HG03108 (cell line): ENCODE data around the gene CXCL9.
"Not testable (repeated sequence)": the region's sequence is repeated elsewhere in the genome, so short reads cannot be mapped to it uniquely, and the experiment has no call there.

Experiments used
- ATAC-seq: cut with Tn5 transposase; IDR thresholded peaks from one replicate; pipeline ENCODE4 v1.9.1; 2021; ENCODE audit warnings: moderate library complexity; ENCODE audit not compliant: unreplicated experiment

CXCL9 gene

GRCh38 chr4:76007089-76007862 is at the start of gene CXCL9:
Gene CXCL9, minus strand, starts transcription at chr4:76007509. Its CDS starts 60 bp downstream, at chr4:76007449.
- no peak for ATAC-seq

- no peak for ATAC-seq
These were observed 48.1 kb upstream of the CXCL9 start for GRCh38 chr4:76055421-76055820.

GRCh38 chr4:76055016-76055415 is 47.7 kb upstream of the CXCL9 start:
- ATAC-seq, result peak; percentile 95

GRCh38 chr4:76053730-76054129 is 46.4 kb upstream of the CXCL9 start:
- ATAC-seq, result no peak

GRCh38 chr4:76050560-76051050 is 43.3 kb upstream of the CXCL9 start:
- ATAC-seq, result not testable (repeated sequence)

GRCh38 chr4:76049860-76050416 is 42.6 kb upstream of the CXCL9 start:
- ATAC-seq, result not testable (repeated sequence)

GRCh38 chr4:76044686-76045085 is 37.4 kb upstream of the CXCL9 start:
- not testable (repeated sequence) for ATAC-seq

- ATAC-seq, result not testable (repeated sequence)
These were observed 36.0 kb upstream of the CXCL9 start for GRCh38 chr4:76043306-76043705.

- not testable (repeated sequence) for ATAC-seq
These were observed 35.1 kb upstream of the CXCL9 start for GRCh38 chr4:76042241-76042998.

- ATAC-seq, result no peak
These were observed 29.5 kb upstream of the CXCL9 start for GRCh38 chr4:76036855-76037254.

- ATAC-seq, result no peak
These were observed 28.6 kb upstream of the CXCL9 start, which contains the start of gene CXCL11 for GRCh38 chr4:76035799-76036380. Gene CXCL11, minus strand, starts transcription at chr4:76036070. Its CDS starts 83 bp downstream, at chr4:76035987.

- no peak for ATAC-seq
These were observed 27.8 kb upstream of the CXCL9 start for GRCh38 chr4:76035141-76035540.

GRCh38 chr4:76029300-76029699 is 22.0 kb upstream of the CXCL9 start:
- no peak for ATAC-seq

GRCh38 chr4:76028350-76028765 is 21.0 kb upstream of the CXCL9 start:
- ATAC-seq, result no peak

- no peak for ATAC-seq
These were observed 16.8 kb upstream of the CXCL9 start for GRCh38 chr4:76024065-76024464.

GRCh38 chr4:76023389-76023788 is 16.1 kb upstream of the CXCL9 start, which contains the start of gene CXCL10:
Gene CXCL10, minus strand, starts transcription at chr4:76023497. Its CDS starts 66 bp downstream, at chr4:76023431.
- no peak for ATAC-seq

- ATAC-seq, result no peak
These were observed 15.4 kb upstream of the CXCL9 start for GRCh38 chr4:76022677-76023076.

- no peak for ATAC-seq
These were observed 14.7 kb upstream of the CXCL9 start for GRCh38 chr4:76022031-76022430.

GRCh38 chr4:76017056-76017686 is 9.9 kb upstream of the CXCL9 start:
- no peak for ATAC-seq

- peak; percentile 50 for ATAC-seq
These were observed 9.1 kb upstream of the CXCL9 start for GRCh38 chr4:76016393-76016792.
